AG20443 (cell line): ENCODE measurements around the gene ARHGAP32.

ENCODE experiments used
- DNase-seq: peaks from one replicate; pipeline ENCODE4 v3.0.0; 2012; ENCODE audit warnings: low spot score, mixed read lengths

ARHGAP32 gene

GRCh38 chr11:129192150-129192549, at the start of gene ARHGAP32:
TSS of gene ARHGAP32 (minus strand) at chr11:129192325. CDS start at chr11:129192198, 127 bp downstream.
- no peak for DNase-seq

GRCh38 chr11:129239207-129239606, 47.1 kb upstream of the ARHGAP32 start:
- no peak for DNase-seq

GRCh38 chr11:129237880-129238638, 45.9 kb upstream of the ARHGAP32 start:
- DNase-seq: no peak

- no peak for DNase-seq
Measured at GRCh38 chr11:129237456-129237855, 45.3 kb upstream of the ARHGAP32 start.

GRCh38 chr11:129236850-129237249, 44.7 kb upstream of the ARHGAP32 start:
- no peak for DNase-seq

- DNase-seq: no peak
Measured at GRCh38 chr11:129234978-129235377, 42.9 kb upstream of the ARHGAP32 start.

- DNase-seq: no peak
Measured at GRCh38 chr11:129230006-129230405, 37.9 kb upstream of the ARHGAP32 start.

- no peak for DNase-seq
Measured at GRCh38 chr11:129226207-129226798, 34.2 kb upstream of the ARHGAP32 start.

GRCh38 chr11:129225190-129225589, 33.1 kb upstream of the ARHGAP32 start:
- DNase-seq: no peak

GRCh38 chr11:129224538-129224937, 32.4 kb upstream of the ARHGAP32 start:
- DNase-seq: no peak

- DNase-seq: peak; percentile 53
Measured at GRCh38 chr11:129223701-129224149, 31.6 kb upstream of the ARHGAP32 start.

GRCh38 chr11:129223260-129223659, 31.1 kb upstream of the ARHGAP32 start:
- no peak for DNase-seq

GRCh38 chr11:129222158-129222557, 30.0 kb upstream of the ARHGAP32 start:
- no peak for DNase-seq

GRCh38 chr11:129215506-129216245, 23.6 kb upstream of the ARHGAP32 start:
- no peak for DNase-seq

GRCh38 chr11:129214710-129215295, 22.7 kb upstream of the ARHGAP32 start:
- no peak for DNase-seq

- no peak for DNase-seq
Measured at GRCh38 chr11:129213261-129213660, 21.1 kb upstream of the ARHGAP32 start.

GRCh38 chr11:129211397-129211796, 19.3 kb upstream of the ARHGAP32 start:
- no peak for DNase-seq

GRCh38 chr11:129210831-129211181, 18.7 kb upstream of the ARHGAP32 start:
- no peak for DNase-seq

GRCh38 chr11:129209891-129210830, 18.0 kb upstream of the ARHGAP32 start:
- DNase-seq: peak; percentile 34

- no peak for DNase-seq
Measured at GRCh38 chr11:129208863-129209262, 16.7 kb upstream of the ARHGAP32 start.

- no peak for DNase-seq
Measured at GRCh38 chr11:129204150-129204838, 12.2 kb upstream of the ARHGAP32 start.
